ENCODE results near the gene NCCRP1.

NCCRP1 gene

GRCh38 chr19:39154100-39154628 is 42.6 kb upstream of the NCCRP1 start:
- peaks cover 0 to 42% (median 21%) of the 10 kb centered on the region in 4 experiments for H3K4me1 ChIP-seq (ENCODE audit: control extremely low read depth in 1 of 4, control insufficient read depth in 4 of 4, insufficient read depth in 4 of 4, low read length in 3 of 4)
- CTCF ChIA-PET: interaction anchor here (2.5 kb wide), 1 partner anchor 9 kb away, joined by 7 read pairs; no protein-coding TSS in a partner anchor
- POLR2A ChIA-PET: interaction anchor here (0.5 kb wide), 1 partner anchor 62 kb away, joined by 3 read pairs; no protein-coding TSS in a partner anchor
- H3K9me3 ChIP-seq (ENCODE audit: control extremely low read depth in 1 of 5, control insufficient read depth in 4 of 5, insufficient read depth in 2 of 5, low read depth in 1 of 5, low read length in 4 of 5): peaks cover 0 to 1% (median 0%) of the 10 kb centered on the region in 5 experiments
- no peak overlapping the region for H3K27ac ChIP-seq (ENCODE audit: insufficient read depth in 1 of 2, low read depth in 1 of 2, low read length in 2 of 2, poor library complexity in 1 of 2, severe bottlenecking in 2 of 2)
- WGBS (ENCODE audit: insufficient coverage): 99% methylated on average over 10 of the region's 13 CpGs
- no peaks in the 10 kb centered on the region for H3K27me3 ChIP-seq (replicated peaks in 2 of 5; ENCODE audit: control insufficient read depth in 4 of 5, insufficient read depth in 5 of 5, low read length in 4 of 5)
- DNase-seq: no peak
- H3K4me3 ChIP-seq (ENCODE audit: control insufficient read depth in 1 of 7, extremely low read depth in 1 of 7, insufficient read depth in 4 of 7, low read depth in 2 of 7, low read length in 6 of 7): no peak overlapping the region
- peaks cover 0 to 4% (median 0%) of the 10 kb centered on the region in 4 experiments for H3K36me3 ChIP-seq (ENCODE audit: control insufficient read depth in 4 of 4, insufficient read depth in 4 of 4, low read length in 3 of 4)

DNA sequence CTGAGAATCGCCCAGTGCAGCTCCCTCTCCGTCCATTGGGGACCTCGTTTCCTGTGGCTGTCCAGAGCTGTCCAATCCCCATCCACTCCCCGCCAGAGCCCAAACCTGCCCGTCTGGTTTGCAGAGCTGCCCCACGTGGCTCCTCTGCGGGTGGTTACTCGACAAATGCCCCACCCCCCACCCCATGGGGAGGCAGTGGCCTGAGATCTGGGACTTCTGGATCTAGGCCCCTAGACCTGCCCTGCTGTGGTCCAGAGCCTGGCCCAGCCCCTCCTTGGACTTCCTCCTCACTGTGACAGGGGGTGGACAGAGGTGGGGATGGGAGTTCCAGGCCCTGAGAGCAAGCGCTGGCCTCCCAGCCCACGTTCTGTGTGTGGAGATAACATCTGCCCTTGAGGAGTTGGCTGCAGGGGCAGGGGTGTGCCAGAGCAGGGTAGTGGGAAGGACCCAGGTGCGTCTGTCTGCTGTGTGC is 42.1 kb upstream of the NCCRP1 start:
- WGBS (ENCODE audit: insufficient coverage): 54% methylated on average over 3 of the region's 11 CpGs
- Histone ChIP-seq H3K27me3 (replicated peaks in 2 of 5; ENCODE audit: control insufficient read depth in 4 of 5, insufficient read depth in 5 of 5, low read length in 4 of 5) (no peaks in the 10 kb centered on the region), H3K4me1 (ENCODE audit: control extremely low read depth in 1 of 4, control insufficient read depth in 4 of 4, insufficient read depth in 4 of 4, low read length in 3 of 4) (peaks cover 0 to 42% (median 21%) of the 10 kb centered on the region in 4 experiments), H3K4me3 (ENCODE audit: control insufficient read depth in 1 of 7, extremely low read depth in 1 of 7, insufficient read depth in 4 of 7, low read depth in 2 of 7, low read length in 6 of 7) (no peak overlapping the region), H3K36me3 (ENCODE audit: control insufficient read depth in 4 of 4, insufficient read depth in 4 of 4, low read length in 3 of 4) (peaks cover 0 to 2% (median 0%) of the 10 kb centered on the region in 4 experiments), H3K9me3 (ENCODE audit: control extremely low read depth in 1 of 5, control insufficient read depth in 4 of 5, insufficient read depth in 2 of 5, low read depth in 1 of 5, low read length in 4 of 5) (no peaks in the 10 kb centered on the region), H3K27ac (ENCODE audit: insufficient read depth in 1 of 2, low read depth in 1 of 2, low read length in 2 of 2, poor library complexity in 1 of 2, severe bottlenecking in 2 of 2) (no peak overlapping the region)
- CTCF ChIA-PET: interaction anchor here (2.5 kb wide), 1 partner anchor 9 kb away, joined by 7 read pairs; no protein-coding TSS in a partner anchor
- no peak for DNase-seq
- POLR2A ChIA-PET: no interaction called here

DNA sequence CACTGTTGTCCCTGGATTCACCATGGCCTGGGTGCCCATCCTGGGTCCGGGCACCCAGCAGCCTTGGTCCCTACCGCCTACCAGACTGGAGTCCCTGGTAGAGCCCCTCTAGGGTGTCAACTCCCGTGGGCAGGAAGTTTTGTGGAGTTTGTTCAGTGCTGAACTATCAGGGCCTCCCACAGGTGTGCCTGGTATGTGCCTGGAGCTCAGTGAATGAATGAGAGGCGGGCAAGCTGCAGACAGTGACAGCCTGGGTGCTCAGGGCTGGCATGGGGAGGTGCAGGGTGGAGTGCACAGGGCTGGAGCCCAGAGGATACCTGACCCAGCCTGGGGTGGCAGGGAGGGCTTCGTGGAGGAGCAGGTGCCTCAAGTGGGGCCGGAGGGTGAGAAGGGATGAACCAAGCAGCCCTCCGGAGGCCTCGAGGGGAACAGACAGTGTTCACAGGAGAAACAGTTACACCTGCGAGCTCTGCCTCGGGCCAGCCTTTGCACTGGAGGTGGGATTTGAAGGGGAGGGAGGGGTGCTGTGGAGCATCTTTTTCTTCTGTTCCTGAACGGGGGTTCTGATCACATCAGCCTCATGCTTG is 41.6 kb upstream of the NCCRP1 start:
- Histone ChIP-seq H3K36me3 (ENCODE audit: control insufficient read depth in 4 of 4, insufficient read depth in 4 of 4, low read length in 3 of 4) (peaks cover 0 to 2% (median 0%) of the 10 kb centered on the region in 4 experiments), H3K27ac (ENCODE audit: insufficient read depth in 1 of 2, low read depth in 1 of 2, low read length in 2 of 2, poor library complexity in 1 of 2, severe bottlenecking in 2 of 2) (no peak overlapping the region), H3K9me3 (ENCODE audit: control extremely low read depth in 1 of 5, control insufficient read depth in 4 of 5, insufficient read depth in 2 of 5, low read depth in 1 of 5, low read length in 4 of 5) (no peaks in the 10 kb centered on the region), H3K27me3 (replicated peaks in 2 of 5; ENCODE audit: control insufficient read depth in 4 of 5, insufficient read depth in 5 of 5, low read length in 4 of 5) (no peaks in the 10 kb centered on the region), H3K4me1 (ENCODE audit: control extremely low read depth in 1 of 4, control insufficient read depth in 4 of 4, insufficient read depth in 4 of 4, low read length in 3 of 4) (peaks cover 0 to 44% (median 21%) of the 10 kb centered on the region in 4 experiments), H3K4me3 (ENCODE audit: control insufficient read depth in 1 of 7, extremely low read depth in 1 of 7, insufficient read depth in 4 of 7, low read depth in 2 of 7, low read length in 6 of 7) (no peak overlapping the region)
- ChIA-PET POLR2A (no interaction called here), CTCF (interaction anchor here (2.2 kb wide), 1 partner anchor 9 kb away, joined by 6 read pairs; no protein-coding TSS in a partner anchor)
- DNase-seq: no peak
- 86% methylated on average over 9 of the region's 11 CpGs for WGBS (ENCODE audit: insufficient coverage)

- WGBS (ENCODE audit: insufficient coverage): 94% methylated on average over 13 of the region's 15 CpGs
- Histone ChIP-seq H3K9me3 (ENCODE audit: control extremely low read depth in 1 of 5, control insufficient read depth in 4 of 5, insufficient read depth in 2 of 5, low read depth in 1 of 5, low read length in 4 of 5) (no peaks in the 10 kb centered on the region), H3K4me1 (ENCODE audit: control extremely low read depth in 1 of 4, control insufficient read depth in 4 of 4, insufficient read depth in 4 of 4, low read length in 3 of 4) (peaks cover 0 to 50% (median 21%) of the 10 kb centered on the region in 4 experiments), H3K27ac (ENCODE audit: insufficient read depth in 1 of 2, low read depth in 1 of 2, low read length in 2 of 2, poor library complexity in 1 of 2, severe bottlenecking in 2 of 2) (no peak overlapping the region), H3K4me3 (ENCODE audit: control insufficient read depth in 1 of 7, extremely low read depth in 1 of 7, insufficient read depth in 4 of 7, low read depth in 2 of 7, low read length in 6 of 7) (no peak overlapping the region), H3K36me3 (ENCODE audit: control insufficient read depth in 4 of 4, insufficient read depth in 4 of 4, low read length in 3 of 4) (peaks cover 0 to 2% (median 0%) of the 10 kb centered on the region in 4 experiments), H3K27me3 (replicated peaks in 2 of 5; ENCODE audit: control insufficient read depth in 4 of 5, insufficient read depth in 5 of 5, low read length in 4 of 5) (no peaks in the 10 kb centered on the region)
- ChIA-PET POLR2A (no interaction called here), CTCF (interaction anchor here (2.2 kb wide), 1 partner anchor 10 kb away, joined by 6 read pairs; no protein-coding TSS in a partner anchor)
- DNase-seq: no peak
These were observed 41.0 kb upstream of the NCCRP1 start for GRCh38 chr19:39155741-39156140.

- Histone ChIP-seq H3K36me3 (ENCODE audit: control insufficient read depth in 4 of 4, insufficient read depth in 4 of 4, low read length in 3 of 4) (peaks cover 0 to 2% (median 0%) of the 10 kb centered on the region in 4 experiments), H3K27me3 (replicated peaks in 2 of 5; ENCODE audit: control insufficient read depth in 4 of 5, insufficient read depth in 5 of 5, low read length in 4 of 5) (no peaks in the 10 kb centered on the region), H3K4me3 (ENCODE audit: control insufficient read depth in 1 of 7, extremely low read depth in 1 of 7, insufficient read depth in 4 of 7, low read depth in 2 of 7, low read length in 6 of 7) (no peak overlapping the region), H3K27ac (ENCODE audit: insufficient read depth in 1 of 2, low read depth in 1 of 2, low read length in 2 of 2, poor library complexity in 1 of 2, severe bottlenecking in 2 of 2) (no peak overlapping the region), H3K4me1 (ENCODE audit: control extremely low read depth in 1 of 4, control insufficient read depth in 4 of 4, insufficient read depth in 4 of 4, low read length in 3 of 4) (peaks cover 0 to 46% (median 16%) of the 10 kb centered on the region in 4 experiments), H3K9me3 (ENCODE audit: control extremely low read depth in 1 of 5, control insufficient read depth in 4 of 5, insufficient read depth in 2 of 5, low read depth in 1 of 5, low read length in 4 of 5) (no peaks in the 10 kb centered on the region)
- CTCF ChIA-PET: interaction anchor here (2.2 kb wide), 1 partner anchor 10 kb away, joined by 6 read pairs; no protein-coding TSS in a partner anchor
- WGBS (ENCODE audit: insufficient coverage): 69% methylated on average over 12 of the region's 24 CpGs
- DNase-seq: peak in 2 of 3 donors; percentile 19 to 39
- POLR2A ChIA-PET: no interaction called here
These were observed 40.2 kb upstream of the NCCRP1 start for GRCh38 chr19:39156326-39157230.

DNA sequence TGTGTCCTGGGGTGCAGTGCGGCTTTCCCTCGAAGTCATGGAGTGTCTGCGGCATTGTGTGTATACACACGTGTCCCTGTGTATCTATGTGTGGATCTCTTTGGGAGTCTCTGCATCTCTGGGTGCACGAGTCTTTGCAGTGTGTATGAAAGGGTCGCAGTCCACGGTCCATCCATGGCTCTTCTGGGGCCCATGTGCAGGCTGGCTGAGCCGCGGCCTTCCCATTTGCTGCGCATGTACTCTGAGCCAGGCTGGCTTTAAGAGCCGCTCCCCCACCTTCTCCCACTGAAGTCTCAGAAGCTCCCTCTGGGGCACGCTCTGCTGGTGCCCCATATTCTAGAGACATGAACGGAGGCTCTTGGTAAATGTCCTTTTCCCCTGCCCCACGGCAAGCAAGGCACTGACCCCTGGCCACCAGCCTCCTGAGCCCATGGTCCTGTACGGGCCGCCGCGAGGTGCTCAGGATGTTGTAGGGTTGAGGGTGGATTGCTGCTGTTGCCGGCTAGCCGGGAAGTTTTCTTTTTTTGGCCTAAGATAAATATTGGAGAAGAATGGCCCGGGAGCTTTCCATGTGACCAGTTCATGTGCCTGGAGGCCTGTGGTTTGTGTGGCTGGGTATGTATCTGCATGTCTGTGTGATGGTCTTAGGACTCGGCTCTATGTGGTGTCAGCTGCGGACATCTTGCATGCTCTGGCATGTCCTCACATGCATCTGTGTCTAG is 39.3 kb upstream of the NCCRP1 start:
- POLR2A ChIA-PET: no interaction called here
- peaks cover 0 to 46% (median 16%) of the 10 kb centered on the region in 4 experiments for H3K4me1 ChIP-seq (ENCODE audit: control extremely low read depth in 1 of 4, control insufficient read depth in 4 of 4, insufficient read depth in 4 of 4, low read length in 3 of 4)
- no peak overlapping the region for H3K4me3 ChIP-seq (ENCODE audit: control insufficient read depth in 1 of 7, extremely low read depth in 1 of 7, insufficient read depth in 4 of 7, low read depth in 2 of 7, low read length in 6 of 7)

More for the DNA sequence above, 39.3 kb upstream of the NCCRP1 start:
- CTCF ChIA-PET: interaction anchor here (2.2 kb wide), 1 partner anchor 11 kb away, joined by 6 read pairs; no protein-coding TSS in a partner anchor
- peaks cover 0 to 2% (median 0%) of the 10 kb centered on the region in 4 experiments for H3K36me3 ChIP-seq (ENCODE audit: control insufficient read depth in 4 of 4, insufficient read depth in 4 of 4, low read length in 3 of 4)
- DNase-seq: no peak
- H3K27me3 ChIP-seq (replicated peaks in 2 of 5; ENCODE audit: control insufficient read depth in 4 of 5, insufficient read depth in 5 of 5, low read length in 4 of 5): no peaks in the 10 kb centered on the region
- 95% methylated on average over 19 of the region's 23 CpGs for WGBS (ENCODE audit: insufficient coverage)
- H3K27ac ChIP-seq (ENCODE audit: insufficient read depth in 1 of 2, low read depth in 1 of 2, low read length in 2 of 2, poor library complexity in 1 of 2, severe bottlenecking in 2 of 2): no peak overlapping the region
- no peaks in the 10 kb centered on the region for H3K9me3 ChIP-seq (ENCODE audit: control extremely low read depth in 1 of 5, control insufficient read depth in 4 of 5, insufficient read depth in 2 of 5, low read depth in 1 of 5, low read length in 4 of 5)
